Putamen (tissue), 1 donor: ENCODE results near the gene HMBS.
"Not testable (repeated sequence)": the region's sequence is repeated elsewhere in the genome, so short reads cannot be mapped to it uniquely, and the experiment has no call there.

Experiments used
- DNase-seq: peaks from one replicate; pipeline ENCODE4 v3.0.0-alpha.2; 2016; ENCODE audit warnings: low spot score

HMBS gene

DNA sequence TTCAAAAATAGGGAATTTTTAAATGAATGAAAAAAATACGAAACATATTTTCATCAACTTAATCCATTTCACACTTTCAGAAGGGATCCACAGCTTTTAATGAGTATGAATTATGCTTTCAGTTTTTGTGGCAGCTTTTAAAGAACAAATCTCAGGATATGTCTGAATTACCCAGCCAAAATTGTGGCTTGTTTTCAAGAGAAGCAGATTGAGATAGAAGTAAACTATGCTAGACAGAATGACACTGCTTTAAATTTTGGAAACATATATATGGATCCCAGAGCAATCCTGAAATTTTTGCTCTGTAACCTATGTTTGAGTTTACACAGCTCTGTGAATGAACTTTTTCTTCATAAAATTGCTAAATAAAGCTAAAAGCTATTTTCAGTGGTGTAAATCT is 34.3 kb downstream of the HMBS start:
- DNase-seq, result no peak

DNA sequence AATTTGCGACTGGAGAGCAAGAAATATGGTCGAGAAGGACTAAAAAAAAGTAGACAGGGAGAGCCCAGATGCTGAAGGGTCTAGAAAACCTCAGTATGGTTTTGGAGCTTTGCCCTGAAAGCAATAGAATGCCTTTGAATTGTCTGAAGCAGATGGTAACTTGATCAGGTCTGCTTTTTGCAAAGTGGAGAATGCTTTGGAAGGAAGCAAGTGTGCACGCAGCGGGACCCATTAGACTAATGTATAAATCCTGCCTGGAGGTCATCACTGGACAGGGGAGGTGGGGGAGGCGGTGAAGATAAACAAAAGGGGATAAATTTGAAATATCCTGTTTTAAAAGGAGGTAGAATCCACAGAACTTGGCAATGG is 35.9 kb downstream of the HMBS start:
- DNase-seq, result no peak

DNA sequence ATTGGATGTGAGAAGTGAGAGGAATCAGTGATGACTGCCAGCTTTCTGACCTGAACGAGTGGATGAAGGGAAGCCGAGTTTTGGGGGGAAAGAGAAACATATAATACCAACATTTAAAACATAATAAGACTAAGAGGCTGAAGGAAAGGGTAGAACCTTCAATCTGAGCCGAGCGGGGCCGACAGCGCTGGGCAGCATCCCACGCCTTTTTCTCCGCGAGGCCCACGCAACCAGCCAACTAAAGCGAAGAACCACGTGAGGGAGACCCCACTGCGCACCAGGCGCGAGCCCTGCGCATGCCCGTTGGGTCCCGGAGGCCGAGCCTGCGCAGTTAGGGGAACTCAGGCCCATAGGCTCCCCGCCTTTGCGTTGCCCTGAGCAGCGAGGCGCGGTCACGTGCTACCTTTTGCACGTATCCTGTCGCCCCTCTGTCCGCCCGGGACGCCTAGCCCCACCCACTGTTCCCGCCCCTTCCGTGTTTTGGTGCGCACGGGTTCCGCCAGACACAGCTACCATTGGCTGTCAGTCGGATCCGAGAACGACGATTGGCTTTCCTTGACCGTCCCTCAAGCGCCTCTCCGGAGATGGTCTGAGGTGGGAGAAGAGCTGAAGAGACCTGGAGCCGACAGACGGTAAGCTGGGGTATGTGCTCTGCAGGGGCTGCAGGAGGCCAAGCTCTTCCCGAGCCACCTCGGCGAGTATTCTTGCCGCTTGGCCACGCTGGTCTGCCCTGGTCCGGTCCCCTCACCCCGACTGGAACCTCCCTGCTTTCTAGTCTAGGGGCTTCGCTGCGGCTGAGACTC is 36.5 kb downstream of the HMBS start, which contains the start of gene HINFP:
TSS of gene HINFP (plus strand) at position 573 of the 803 bp plus-strand sequence. CDS start 5,365 bp downstream, outside the sequence.
- peak; percentile 99 for DNase-seq

DNA sequence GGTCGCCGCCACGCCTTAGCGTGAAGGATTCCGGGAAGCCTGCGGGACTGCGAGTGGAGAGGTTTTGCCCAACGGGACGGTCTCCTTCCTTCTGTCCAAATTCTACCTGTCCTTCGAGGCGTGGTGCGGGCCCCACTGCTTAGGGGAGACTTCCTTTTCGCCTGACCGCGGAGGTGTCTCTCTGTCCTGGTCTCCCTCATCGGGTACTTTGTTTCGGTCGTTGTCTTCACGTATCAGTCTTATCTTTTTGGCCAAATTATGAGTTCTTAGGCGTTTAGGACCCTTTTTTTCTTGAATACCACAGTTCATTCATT is 37.1 kb downstream of the HMBS start:
- DNase-seq, result no peak

DNA sequence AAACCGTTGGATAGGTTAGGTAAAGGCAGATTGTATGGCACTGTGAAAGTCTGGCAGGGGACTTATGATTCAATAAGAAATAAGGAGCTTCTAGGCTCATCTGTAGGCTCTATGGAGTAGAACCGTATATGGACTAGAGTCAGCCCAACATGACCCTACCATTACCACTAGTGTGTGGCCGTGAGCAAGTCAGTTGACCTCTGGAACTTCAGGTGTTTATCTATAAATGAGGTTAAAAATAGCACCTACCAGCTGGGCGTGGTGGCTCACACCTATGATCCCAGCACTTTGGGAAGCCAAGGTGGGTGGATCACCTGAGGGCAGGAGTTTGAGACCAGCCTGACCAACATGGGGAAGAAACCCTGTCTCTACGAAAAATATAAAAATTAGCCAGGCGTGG is 41.1 kb downstream of the HMBS start:
- DNase-seq, result no peak

GRCh38 chr11:119126675-119127268 is 42.1 kb downstream of the HMBS start:
- DNase-seq, result no peak

DNA sequence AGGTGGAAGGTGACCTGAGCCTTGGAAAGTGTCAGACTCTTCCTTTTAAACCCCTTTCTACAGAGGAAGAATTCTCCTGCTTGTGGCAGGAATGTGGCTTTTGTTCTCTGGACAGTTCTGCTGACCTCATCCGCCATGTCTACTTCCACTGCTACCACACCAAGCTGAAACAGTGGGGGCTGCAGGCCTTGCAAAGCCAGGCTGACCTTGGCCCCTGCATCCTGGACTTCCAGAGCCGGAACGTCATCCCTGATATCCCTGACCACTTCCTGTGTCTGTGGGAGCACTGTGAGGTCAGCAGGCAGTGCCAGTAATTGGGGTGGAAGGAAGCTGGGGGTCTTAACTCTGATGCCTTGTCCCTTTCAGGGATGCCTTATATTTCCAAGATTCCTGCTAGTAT is 46.0 kb downstream of the HMBS start:
- no peak for DNase-seq

DNA sequence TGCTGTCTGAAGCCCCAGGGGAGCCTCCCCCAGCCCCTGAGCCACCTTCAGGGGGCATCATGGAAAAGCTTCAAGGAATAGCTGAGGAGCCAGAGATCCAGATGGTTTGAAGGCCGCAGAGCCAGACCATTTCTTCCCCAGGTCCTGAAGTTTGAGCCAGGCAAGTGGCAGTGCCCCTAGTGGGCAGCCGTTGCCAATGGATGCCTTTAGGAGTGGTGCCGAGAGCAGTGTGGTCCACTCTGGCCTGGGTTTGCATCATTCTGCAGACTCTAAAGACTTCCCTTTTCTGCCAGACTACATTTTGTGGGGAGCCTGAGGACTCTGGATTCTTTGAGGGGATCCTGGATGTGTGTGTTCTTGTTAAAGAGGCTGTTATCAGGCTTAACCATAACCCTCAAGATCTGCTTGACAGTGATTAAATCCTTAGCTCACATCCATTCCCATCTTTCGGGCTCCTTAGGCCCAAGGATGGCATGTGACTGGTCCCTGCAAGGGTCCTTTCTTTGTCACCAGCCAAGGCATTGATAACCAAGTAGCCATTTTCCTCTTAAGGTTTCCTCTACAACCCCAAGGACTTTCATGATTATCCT is 49.8 kb downstream of the HMBS start:
- DNase-seq, result no peak

- not testable (repeated sequence) for DNase-seq
Measured at GRCh38 chr11:119139276-119139675, 54.6 kb downstream of the HMBS start.
